A549 (cell line): ENCODE data around the gene TNFRSF19. TPM values are rescaled to one million over a fixed set of nuclear protein-coding genes. Genes with fewer than 3 reads are reported as not detected.
A peak's percentile ranks its signal among the peaks of the same experiment; 100 is the strongest.

Source experiments
- ATAC-seq, 2 experiments: fragments of 200-7000 bp in 1 of 2; fragments of >200 bp in 1 of 2; cut with Nextera tagmentation in 1 of 2; cut with Tn5 transposase in 1 of 2; 3 replicates each; pipeline versions ENCODE4 v1.8.0 to v1.9.1; 2018 to 2020; ENCODE audit warnings: mild to moderate bottlenecking in 1 of 2, moderate library complexity in 1 of 2
- CTCF ChIA-PET: fragments of 300-600 bp; sonication (Branson Sonifier 250); formaldehyde crosslinking; extraction: SDS; loops from one replicate; lab custom pipeline; 2021; ENCODE audit warnings: antibody characterized with exemption, inconsistent platforms; lab: Yijun Ruan, JAX
- POLR2A ChIA-PET: fragments of 350-600 bp; formaldehyde crosslinking; extraction: SDS; loops from one replicate; lab custom pipeline; 2021; ENCODE audit warnings: antibody characterized with exemption, inconsistent platforms; lab: Yijun Ruan, JAX
- DNase-seq, 2 experiments: peaks; one replicate each; pipeline versions ENCODE4 v3.0.0 to v3.0.0-alpha.2; 2011 to 2016; ENCODE audit warnings: low read depth in 1 of 2, low spot score in 1 of 2
- FAIRE-seq: peaks from 2 replicates; lab custom pipeline; 2011; peaks lifted over from hg19 to GRCh38; lab: Jason Lieb, UNC
- H3K27ac ChIP-seq, 2 experiments: fragments of >200 bp; sonication (Bioruptor Twin); formaldehyde crosslinking; 3 replicates each; pipeline ENCODE4 v1.5.1; 2016 to 2017
- H3K4me1 ChIP-seq: fragments of >200 bp; sonication (Bioruptor Twin); formaldehyde crosslinking; 3 replicates; pipeline ENCODE4 v1.6.1; 2016
- H3K4me2 ChIP-seq: fragments of >200 bp; sonication (Bioruptor Twin); formaldehyde crosslinking; 3 replicates; pipeline ENCODE4 v1.6.1; 2016
- H3K4me3 ChIP-seq: fragments of >200 bp; sonication (Bioruptor Twin); formaldehyde crosslinking; 3 replicates; pipeline ENCODE4 v1.5.1; 2016
- H3K9me3 ChIP-seq: fragments of >200 bp; sonication (Bioruptor Twin); formaldehyde crosslinking; 3 replicates; pipeline ENCODE4 v1.6.1; 2016
- BCL3 ChIP-seq: fragments of >200 bp; sonication (Bioruptor Twin); formaldehyde crosslinking; IDR thresholded peaks from 3 replicates; pipeline ENCODE4 v1.6.1; 2016
- CBX8 ChIP-seq: fragments of 200-600 bp; sonication (generic); IDR thresholded peaks from 2 replicates; pipeline ENCODE4 v1.6.1; 2016
- CEBPB ChIP-seq, 2 experiments: fragments of >200 bp in 1 of 2; sonication (Bioruptor Twin) in 1 of 2; formaldehyde crosslinking in 1 of 2; IDR thresholded peaks; 2 replicates each; pipeline ENCODE4 v1.6.1; 2012 to 2016
- CHD2 ChIP-seq: fragments of 150-350 bp; IDR thresholded peaks from 2 replicates; pipeline ENCODE4 v1.6.1; 2014; ENCODE audit warnings: low read length; ENCODE audit not compliant: partially characterized antibody
- CHD4 ChIP-seq: fragments of 200-600 bp; sonication (generic); IDR thresholded peaks from 2 replicates; pipeline ENCODE4 v1.6.1; 2016; ENCODE audit warnings: antibody characterized with exemption, mild to moderate bottlenecking, borderline replicate concordance
- E2F6 ChIP-seq: IDR thresholded peaks from 2 replicates; pipeline ENCODE4 v1.6.1; 2012; ENCODE audit warnings: low read depth, borderline replicate concordance
- EP300 ChIP-seq, 2 experiments: fragments of >200 bp; sonication (Bioruptor Twin); formaldehyde crosslinking; IDR thresholded peaks; 2 replicates in 1 of 2; 3 replicates in 1 of 2; pipeline ENCODE4 v1.6.1; 2016 to 2017
- ESRRA ChIP-seq: fragments of 150-350 bp; IDR thresholded peaks from 2 replicates; pipeline ENCODE4 v1.6.1; 2014; ENCODE audit warnings: mild to moderate bottlenecking, low read length, borderline replicate concordance
- FOSB ChIP-seq: fragments of 250-450 bp; sonication (Bioruptor Pico); IDR thresholded peaks from 2 replicates; pipeline ENCODE4 v1.5.0; 2020; ENCODE audit warnings: mild to moderate bottlenecking, moderate library complexity
- FOSL2 ChIP-seq, 2 experiments: fragments of 450-650 bp in 1 of 2; fragments of >200 bp in 1 of 2; sonication (Bioruptor Twin) in 1 of 2; formaldehyde crosslinking; IDR thresholded peaks; 2 replicates each; pipeline versions ENCODE4 v1.5.0 to v1.6.1; 2016 to 2020; ENCODE audit warnings: mild to moderate bottlenecking in 1 of 2, moderate library complexity in 1 of 2
- FOXS1 ChIP-seq: fragments of 250-450 bp; sonication (Bioruptor Pico); IDR thresholded peaks from 2 replicates; pipeline ENCODE4 v1.5.0; 2020; ENCODE audit warnings: mild to moderate bottlenecking, moderate library complexity
- GATA3 ChIP-seq: IDR thresholded peaks from 2 replicates; pipeline ENCODE4 v1.6.1; 2012; ENCODE audit warnings: borderline replicate concordance
- HDAC2 ChIP-seq: fragments of 200-600 bp; sonication (generic); IDR thresholded peaks from 2 replicates; pipeline ENCODE4 v1.6.1; 2016
- HOXA7 ChIP-seq: fragments of 250-450 bp; sonication (Bioruptor Pico); IDR thresholded peaks from 2 replicates; pipeline ENCODE4 v1.5.0; 2020; ENCODE audit warnings: mild to moderate bottlenecking, moderate library complexity
- HOXB13 ChIP-seq: fragments of 250-450 bp; sonication (Bioruptor Pico); IDR thresholded peaks from 2 replicates; pipeline ENCODE4 v1.5.0; 2020; ENCODE audit warnings: low read depth, mild to moderate bottlenecking, moderate library complexity
- JUNB ChIP-seq: fragments of >200 bp; sonication (Bioruptor Twin); formaldehyde crosslinking; IDR thresholded peaks from 2 replicates; pipeline ENCODE4 v1.6.1; 2016
- NR3C1 ChIP-seq: fragments of >200 bp; sonication (Bioruptor Twin); formaldehyde crosslinking; IDR thresholded peaks from 3 replicates; pipeline ENCODE4 v1.6.1; 2017
- POLR2A ChIP-seq: IDR thresholded peaks from 2 replicates; pipeline ENCODE4 v1.6.1; 2012; ENCODE audit warnings: mild to moderate bottlenecking, low read length
- POLR2AphosphoS2 ChIP-seq: conservative IDR thresholded peaks from 2 replicates; pipeline ENCODE4 v1.6.1; 2012; ENCODE audit warnings: low read length, improper control_type of control experiment, inconsistent platforms
- RAD21 ChIP-seq, 2 experiments: fragments of >200 bp in 1 of 2; sonication (Bioruptor Twin) in 1 of 2; formaldehyde crosslinking in 1 of 2; IDR thresholded peaks in 1 of 2; conservative IDR thresholded peaks in 1 of 2; 2 replicates in 1 of 2; 3 replicates in 1 of 2; pipeline ENCODE4 v1.6.1; 2012 to 2018; ENCODE audit warnings: inconsistent platforms in 1 of 2
- SMC3 ChIP-seq: fragments of >200 bp; sonication (Bioruptor Twin); formaldehyde crosslinking; IDR thresholded peaks from 3 replicates; pipeline ENCODE4 v1.6.1; 2018; ENCODE audit warnings: inconsistent platforms
- SREBF2 ChIP-seq: fragments of 450-650 bp; IDR thresholded peaks from 2 replicates; pipeline ENCODE4 v1.6.1; 2014; ENCODE audit warnings: mild to moderate bottlenecking, moderate library complexity
- TFCP2L1 ChIP-seq: fragments of 250-450 bp; sonication (Bioruptor Pico); IDR thresholded peaks from 2 replicates; pipeline ENCODE4 v1.5.0; 2021; ENCODE audit warnings: mild to moderate bottlenecking
- TP53 ChIP-seq: fragments of 250-450 bp; sonication (Bioruptor Pico); IDR thresholded peaks from 2 replicates; pipeline ENCODE4 v1.5.0; 2021; ENCODE audit warnings: mild to moderate bottlenecking, moderate library complexity
- USF2 ChIP-seq: fragments of 450-650 bp; IDR thresholded peaks from 2 replicates; pipeline ENCODE4 v1.6.1; 2014; ENCODE audit warnings: antibody characterized with exemption
- ZC3H11A ChIP-seq: fragments of 450-650 bp; IDR thresholded peaks from 2 replicates; pipeline ENCODE4 v1.6.1; 2014; ENCODE audit warnings: antibody characterized with exemption, mild to moderate bottlenecking
- ZFP36 ChIP-seq: fragments of 450-650 bp; IDR thresholded peaks from 2 replicates; pipeline ENCODE4 v1.6.1; 2014; ENCODE audit warnings: borderline replicate concordance; ENCODE audit not compliant: partially characterized antibody
- WGBS: methylation state at CpG from one replicate; pipeline ENCODE4 v1.1.6; 2017; ENCODE audit errors: missing lambda C conversion rate; 5-methylcytosine and 5-hydroxymethylcytosine counted together
- polyA plus RNA-seq, 4 experiments: library from polyadenylated mRNA; depleted of rRNA in 3 of 4; stranded (reverse); fragments of >200 nt; fragmentation: RNase III in 1 of 4; extraction: RNeasy Plus Mini Kit Qiagen cat#74134 plus additional on column Dnase treatment in 1 of 4; gene quantifications; 2 replicates in 3 of 4; 3 replicates in 1 of 4; pipeline ENCODE4 v1.2.3, GENCODE V29; 2011 to 2017

Gene TNFRSF19
- polyA plus RNA-seq, 2 of the 4 experiments (the other 2 are of a cell fraction): 1.2 to 1.9 TPM

- CTCF ChIA-PET: interaction anchor here (1.0 to 1.5 kb wide), 2 partner anchors 9 to 154 kb away, joined by 3 to 4 read pairs; no protein-coding TSS in a partner anchor
Measured at GRCh38 chr13:23554000-23554399, 16.2 kb upstream of the TNFRSF19 start.

GRCh38 chr13:23557043-23557442 lies 13.2 kb upstream of the TNFRSF19 start:
- H3K4me2 ChIP-seq: no peak overlapping the region
- DNase-seq: no peak
- 80% methylated on average over 5 of the region's 5 CpGs for WGBS
- H3K4me1 ChIP-seq: peaks cover 15% of the 10 kb centered on the region; the same call in 2 of the 3 replicates
- H3K9me3 ChIP-seq: no peaks in the 10 kb centered on the region
- CTCF ChIA-PET: no interaction called here
- no peak overlapping the region for H3K4me3 ChIP-seq
- no peak overlapping the region for H3K27ac ChIP-seq
- TF ChIP-seq BCL3 (no peak), USF2 (no peak), GATA3 (no peak), CBX8 (no peak), RAD21 (conservative IDR thresholded peaks at IDR 0.05 in 1 of 2, IDR thresholded peaks at IDR 0.05 in 1 of 2) (no peak), POLR2AphosphoS2 (no peak)
- TF ChIP-seq, all 56 proteins: peak for 0
- POLR2A ChIA-PET: no interaction called here
- ATAC-seq: no peak
- FAIRE-seq: no peak

More at GRCh38 chr13:23554000-23554399, 16.2 kb upstream of the TNFRSF19 start:
- H3K4me1 ChIP-seq: peaks cover 8% of the 10 kb centered on the region; the same call in 2 of the 3 replicates
- 60% methylated on average over 3 of the region's 3 CpGs for WGBS
- no peak overlapping the region for H3K27ac ChIP-seq
- H3K4me3 ChIP-seq: no peak overlapping the region
- no peak for FAIRE-seq
- ATAC-seq: no peak
- no peak for DNase-seq
- H3K4me2 ChIP-seq: peak overlapping the region; percentile 17; the same call in 1 of the 3 replicates
- H3K9me3 ChIP-seq: no peaks in the 10 kb centered on the region
- POLR2A ChIA-PET: no interaction called here
- TF ChIP-seq POLR2A (no peak), SREBF2 (no peak), JUNB (no peak), USF2 (no peak), ZC3H11A (no peak), CHD4 (no peak)

GRCh38 chr13:23557733-23558132 lies 12.5 kb upstream of the TNFRSF19 start:
- Histone ChIP-seq H3K4me3 (no peak overlapping the region), H3K4me1 (peaks cover 15% of the 10 kb centered on the region; the same call in 2 of the 3 replicates)
- POLR2A ChIA-PET: no interaction called here
- WGBS: 90% methylated on average over 2 of the region's 2 CpGs
- TF ChIP-seq HOXB13 (no peak), TP53 (no peak), CEBPB (IDR thresholded peaks at IDR 0.05) (no peak), GATA3 (no peak), TFCP2L1 (CRISPR knock-in tag) (no peak), FOSL2 (IDR thresholded peaks at IDR 0.05) (no peak), FOSL2 (CRISPR knock-in tag; IDR thresholded peaks at IDR 0.05) (no peak), CBX8 (no peak), ESRRA (no peak), E2F6 (no peak), FOSB (CRISPR knock-in tag) (no peak), FOXS1 (CRISPR knock-in tag) (no peak), HOXA7 (CRISPR knock-in tag) (no peak), SMC3 (no peak), NR3C1 (no peak), CHD2 (no peak), EP300 (IDR thresholded peaks at IDR 0.05) (no peak), ZFP36 (no peak), JUNB (no peak), HDAC2 (no peak)
- TF ChIP-seq, all 56 proteins: peak for 0
- FAIRE-seq (no peak), DNase-seq (no peak), ATAC-seq (no peak)
- CTCF ChIA-PET: no interaction called here
- no peak overlapping the region for H3K4me2 ChIP-seq
- peak overlapping the region in 1 of 2 experiments; percentile 81; a peak in 2 of 6 replicates for H3K27ac ChIP-seq
- H3K9me3 ChIP-seq: no peaks in the 10 kb centered on the region
